Mononuclear cell (primary cell): ENCODE measurements around the gene RGL3. TPM values are rescaled to one million over a fixed set of nuclear protein-coding genes. Genes with fewer than 3 reads are reported as not detected.
"Not testable (repeated sequence)": the region's sequence is repeated elsewhere in the genome, so short reads cannot be mapped to it uniquely, and the experiment has no call there.

Experiments
- H3K27me3 ChIP-seq: 2 replicates; pipeline ENCODE4 v1.6.0; 2011; ENCODE audit warnings: low read length, control low read depth; ENCODE audit not compliant: insufficient read depth
- H3K4me1 ChIP-seq: 2 replicates; pipeline ENCODE4 v1.5.1; 2011; ENCODE audit warnings: mild to moderate bottlenecking, low read length, control low read depth; ENCODE audit not compliant: insufficient read depth
- H3K4me3 ChIP-seq: 2 replicates; pipeline ENCODE4 v1.5.1; 2011; ENCODE audit warnings: mild to moderate bottlenecking, low read length, moderate library complexity
- H3K9me3 ChIP-seq: 2 replicates; pipeline ENCODE4 v1.5.1; 2011; ENCODE audit warnings: low read depth, mild to moderate bottlenecking, control low read depth, low read length
- total RNA-seq: library from RNA; depleted of rRNA; stranded (reverse); fragments of >200 nt; gene quantifications from one replicate; pipeline ENCODE4 v1.2.3, GENCODE V29; 2012

Gene RGL3
- total RNA-seq, 1 donor, result not detected

DNA sequence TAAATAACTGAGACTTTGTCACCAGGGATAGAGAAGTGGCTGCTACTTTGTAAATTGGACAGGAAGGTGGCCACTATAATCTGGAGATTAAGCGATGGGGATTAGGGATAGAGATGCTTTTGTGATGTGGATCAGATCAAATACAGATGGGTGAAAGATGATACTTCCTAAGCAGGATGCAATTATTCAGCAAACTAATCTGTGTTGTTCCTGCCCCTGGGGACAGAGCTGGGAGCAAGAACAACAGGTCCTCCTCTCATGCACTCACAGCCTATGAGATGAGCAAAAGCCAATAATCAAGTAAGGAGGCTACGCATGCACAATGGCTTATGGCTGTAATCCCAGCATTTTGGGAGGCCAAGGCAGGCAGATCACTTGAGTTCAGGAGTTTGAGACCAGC lies 4.6 kb downstream of the RGL3 start:
- peaks cover 8% of the 10 kb centered on the region for H3K4me1 ChIP-seq
- no peak overlapping the region for H3K4me3 ChIP-seq
- no peaks in the 10 kb centered on the region for H3K9me3 ChIP-seq
- peaks cover 9% of the 10 kb centered on the region for H3K27me3 ChIP-seq

DNA sequence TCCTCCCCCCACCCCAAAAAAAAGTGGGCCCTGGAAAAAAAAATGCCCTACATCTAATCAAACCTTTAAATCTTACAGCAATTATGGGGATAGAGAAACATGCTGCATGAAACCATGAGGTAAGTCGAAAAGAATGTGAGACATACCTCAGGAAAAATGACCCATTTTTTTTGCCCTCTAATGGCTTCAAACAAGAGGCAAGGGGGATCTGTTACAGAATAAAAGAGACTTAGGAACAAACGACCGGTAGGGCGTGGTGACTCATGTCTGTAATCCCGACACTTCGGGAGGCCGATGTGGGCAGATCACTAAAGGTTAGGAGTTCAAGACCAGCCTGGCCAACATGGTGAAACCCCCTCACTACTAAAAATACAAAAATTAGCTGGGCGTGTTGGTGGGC lies 8.4 kb downstream of the RGL3 start:
- H3K4me3 ChIP-seq, result no peak overlapping the region
- no peaks in the 10 kb centered on the region for H3K9me3 ChIP-seq
- H3K4me1 ChIP-seq, result peaks cover 13% of the 10 kb centered on the region
- no peaks in the 10 kb centered on the region for H3K27me3 ChIP-seq

DNA sequence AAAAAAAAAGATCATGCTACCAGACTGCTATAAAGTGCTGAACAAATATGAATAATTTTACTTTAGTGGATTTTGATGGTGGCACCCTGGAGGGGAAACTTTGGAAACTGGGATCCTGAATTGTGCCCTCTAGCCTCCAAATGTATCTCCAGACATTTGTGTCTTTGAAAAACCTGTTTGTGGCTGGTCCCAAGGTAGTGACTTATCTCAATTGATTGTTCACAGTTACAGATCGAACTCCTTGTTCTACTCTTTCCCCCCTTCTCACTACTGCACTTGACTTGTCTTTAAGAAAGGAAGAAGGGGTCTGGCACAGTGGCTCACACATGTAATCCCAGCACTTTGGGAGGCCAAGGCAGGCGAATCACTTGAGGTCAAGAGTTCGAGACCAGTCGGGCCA lies 10.5 kb downstream of the RGL3 start:
- no peaks in the 10 kb centered on the region for H3K27me3 ChIP-seq
- no peaks in the 10 kb centered on the region for H3K9me3 ChIP-seq
- H3K4me3 ChIP-seq, result no peak overlapping the region
- peaks cover 13% of the 10 kb centered on the region for H3K4me1 ChIP-seq

DNA sequence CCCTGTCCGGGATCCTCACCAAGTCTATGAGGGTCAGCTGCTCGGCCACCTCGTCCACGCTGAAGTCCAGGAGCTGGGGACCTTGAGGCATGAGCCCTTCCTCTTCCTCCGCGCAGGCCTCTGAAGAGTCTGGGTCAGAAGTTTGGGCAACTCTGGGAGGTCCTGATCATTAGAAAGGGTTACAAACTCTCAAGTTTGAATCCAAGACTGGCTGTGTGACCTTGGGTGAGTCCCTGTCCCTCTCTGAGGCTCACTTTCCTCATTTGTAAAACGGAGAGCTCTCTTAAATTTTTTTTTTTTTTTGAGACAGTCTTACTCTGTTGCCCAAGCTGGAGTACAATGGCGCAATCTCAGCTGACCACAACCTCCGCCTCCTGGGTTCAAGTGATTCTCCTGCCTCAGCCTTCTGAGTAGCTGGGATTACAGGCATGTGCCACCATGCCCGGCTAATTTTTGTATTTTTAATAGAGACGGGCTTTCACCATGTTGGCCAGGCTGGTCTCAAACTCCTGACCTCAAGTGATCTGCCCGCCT lies 12.3 kb downstream of the RGL3 start:
- H3K4me1 ChIP-seq, result peaks cover 13% of the 10 kb centered on the region
- H3K27me3 ChIP-seq, H3K9me3 ChIP-seq, H3K4me3 ChIP-seq: not testable (repeated sequence)

DNA sequence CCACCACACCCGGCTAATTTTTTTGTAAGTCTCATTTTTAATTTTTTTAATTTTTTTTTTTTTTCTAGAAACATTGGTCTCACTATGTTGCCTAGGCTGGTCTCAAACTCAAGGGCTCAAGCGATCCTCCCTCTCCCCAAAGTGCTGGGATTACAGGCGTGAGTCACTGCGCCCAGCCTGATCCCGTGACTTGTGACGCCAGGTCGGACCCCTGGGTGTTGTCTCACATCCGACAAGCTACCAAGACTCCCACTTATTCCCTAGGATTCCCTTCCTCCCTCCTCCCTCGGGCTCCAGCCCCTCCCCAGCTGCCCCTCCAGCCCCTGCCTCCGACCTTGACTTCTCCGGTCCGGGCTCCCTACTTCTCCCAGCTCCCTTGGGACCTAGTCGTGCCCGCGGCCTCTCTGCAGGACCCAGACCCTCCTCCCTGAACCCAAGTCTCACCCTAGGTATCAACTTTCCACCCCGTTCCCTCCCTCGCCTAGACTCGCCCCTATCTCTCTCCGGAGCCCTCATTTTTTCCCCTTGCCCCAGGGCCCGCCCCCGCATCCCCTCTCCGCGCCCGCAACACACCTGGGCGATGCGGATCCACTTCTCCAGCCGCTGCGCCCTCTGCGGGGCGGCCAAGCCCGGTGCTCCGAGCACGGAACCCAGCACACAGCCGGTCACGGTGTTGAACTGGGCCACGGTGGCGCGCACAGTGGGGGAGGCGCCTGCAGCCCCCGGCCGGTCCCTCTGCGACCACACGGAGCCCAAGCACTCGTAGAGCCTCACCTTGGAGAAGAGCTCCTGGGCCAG lies 13.1 kb downstream of the RGL3 start:
- H3K27me3 ChIP-seq, result no peaks in the 10 kb centered on the region
- no peak overlapping the region for H3K4me3 ChIP-seq
- H3K4me1 ChIP-seq, result peaks cover 13% of the 10 kb centered on the region
- no peaks in the 10 kb centered on the region for H3K9me3 ChIP-seq

DNA sequence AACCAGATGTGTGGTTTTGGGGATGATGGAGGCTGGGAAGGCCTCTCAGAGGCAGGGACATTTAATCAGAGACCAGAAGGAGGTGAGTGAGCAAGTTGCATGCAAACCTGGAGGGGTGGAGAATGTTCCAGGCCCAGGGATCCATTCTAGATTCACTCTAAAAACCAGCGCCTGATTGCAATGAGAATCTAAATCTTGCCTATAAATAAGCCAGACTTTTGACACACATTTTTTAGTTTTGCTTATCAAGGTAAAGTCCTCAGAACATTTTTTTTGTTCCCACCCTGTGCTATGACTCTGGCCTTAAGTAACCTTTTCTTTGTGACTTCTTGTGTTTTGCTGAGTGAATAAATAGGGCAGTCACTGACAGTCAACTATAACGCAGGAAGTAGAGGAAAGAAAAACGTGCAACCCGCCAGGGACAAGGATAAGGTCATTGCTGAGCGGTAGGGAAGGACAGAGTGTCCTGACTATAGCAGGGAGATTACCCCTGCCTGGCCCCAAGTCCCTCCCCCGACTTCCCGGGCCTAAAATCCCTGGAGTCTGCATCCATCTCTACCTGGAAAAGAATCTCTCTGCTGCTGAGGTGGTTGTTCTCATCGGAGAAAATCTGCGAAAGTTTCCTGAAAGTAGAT lies 14.4 kb downstream of the RGL3 start:
- H3K4me3 ChIP-seq, result no peak overlapping the region
- peaks cover 13% of the 10 kb centered on the region for H3K4me1 ChIP-seq
- H3K9me3 ChIP-seq, result no peaks in the 10 kb centered on the region
- no peaks in the 10 kb centered on the region for H3K27me3 ChIP-seq

DNA sequence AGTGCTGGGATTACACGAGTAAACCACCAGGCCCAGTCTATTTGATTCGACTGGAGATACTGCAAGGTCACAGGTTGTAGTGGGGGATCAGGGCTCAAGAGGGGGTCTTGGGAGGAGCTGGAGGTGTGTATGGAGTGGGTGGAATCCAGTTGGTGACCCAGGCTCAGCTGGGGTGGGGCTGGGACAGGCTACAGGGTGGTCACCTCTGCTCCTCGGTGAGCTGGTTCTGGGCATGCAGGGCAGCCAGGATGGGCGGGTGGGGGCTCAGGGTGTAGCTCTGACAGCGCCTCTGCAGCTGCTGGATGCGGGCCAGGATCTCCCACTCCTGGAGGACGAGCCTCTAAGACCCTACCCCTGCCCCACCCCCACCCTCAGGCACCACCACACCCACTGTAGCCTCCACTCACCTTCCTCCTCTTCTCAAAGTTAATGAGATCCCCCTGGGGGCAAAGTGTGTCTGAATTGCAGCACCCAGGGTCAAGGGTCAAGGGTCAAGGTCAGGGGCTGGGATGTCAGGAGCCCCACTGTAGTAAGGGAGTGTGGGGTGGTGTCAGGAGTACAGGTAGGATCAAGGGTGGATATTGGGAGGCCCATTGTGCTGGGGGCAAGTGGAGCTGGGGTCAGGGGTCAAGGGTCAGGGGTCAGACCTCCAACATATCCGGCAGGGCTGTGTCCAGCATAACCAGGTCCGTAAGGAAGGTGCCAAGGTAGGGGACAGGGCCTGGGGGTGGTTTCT lies 17.1 kb downstream of the RGL3 start:
- H3K4me1 ChIP-seq, result peaks cover 9% of the 10 kb centered on the region
- no peaks in the 10 kb centered on the region for H3K9me3 ChIP-seq
- no peak overlapping the region for H3K4me3 ChIP-seq
- H3K27me3 ChIP-seq, result no peaks in the 10 kb centered on the region

DNA sequence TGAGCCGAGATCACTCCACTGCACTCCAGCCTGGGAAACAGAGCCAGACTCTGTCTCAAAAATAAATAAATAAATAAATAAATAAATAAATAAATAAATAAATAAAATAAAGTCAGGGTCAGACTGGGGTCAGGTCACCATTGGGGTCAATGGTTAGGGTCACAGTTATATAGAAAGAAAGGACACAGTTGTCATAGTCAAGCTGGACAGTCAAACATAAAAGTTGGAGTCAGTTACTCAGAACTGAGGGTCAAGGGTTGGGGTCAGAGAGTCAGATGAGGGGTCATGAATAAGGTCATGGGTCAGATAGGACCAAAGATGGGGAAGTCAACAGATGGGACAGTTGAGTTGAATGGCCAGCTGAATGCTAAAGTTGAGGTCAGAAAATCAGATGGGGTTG lies 18.3 kb downstream of the RGL3 start:
- no peak overlapping the region for H3K4me3 ChIP-seq
- H3K9me3 ChIP-seq, result no peaks in the 10 kb centered on the region
- H3K27me3 ChIP-seq, result no peaks in the 10 kb centered on the region
- no peaks in the 10 kb centered on the region for H3K4me1 ChIP-seq

DNA sequence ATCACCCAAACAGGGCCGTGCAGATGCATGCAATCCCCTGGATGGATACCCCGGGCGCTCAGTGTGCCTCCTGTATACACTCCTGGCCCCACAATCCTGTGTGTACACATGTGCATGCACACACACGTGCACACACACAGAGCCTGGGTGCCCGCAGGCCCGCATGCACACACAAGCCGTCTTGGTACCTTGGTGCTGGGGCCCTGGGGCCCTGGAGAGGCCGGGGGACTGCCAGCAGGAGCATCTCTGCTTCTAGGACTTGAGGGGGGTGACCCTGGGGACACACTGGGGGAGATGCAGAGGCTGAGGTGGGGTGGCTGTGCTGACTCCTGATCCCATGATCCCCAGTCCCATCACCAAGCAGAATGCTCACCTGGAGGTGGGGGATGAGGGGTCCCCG lies 19.4 kb downstream of the RGL3 start:
- H3K4me1 ChIP-seq, result no peaks in the 10 kb centered on the region
- H3K4me3 ChIP-seq, result no peak overlapping the region
- no peaks in the 10 kb centered on the region for H3K9me3 ChIP-seq
- no peaks in the 10 kb centered on the region for H3K27me3 ChIP-seq

DNA sequence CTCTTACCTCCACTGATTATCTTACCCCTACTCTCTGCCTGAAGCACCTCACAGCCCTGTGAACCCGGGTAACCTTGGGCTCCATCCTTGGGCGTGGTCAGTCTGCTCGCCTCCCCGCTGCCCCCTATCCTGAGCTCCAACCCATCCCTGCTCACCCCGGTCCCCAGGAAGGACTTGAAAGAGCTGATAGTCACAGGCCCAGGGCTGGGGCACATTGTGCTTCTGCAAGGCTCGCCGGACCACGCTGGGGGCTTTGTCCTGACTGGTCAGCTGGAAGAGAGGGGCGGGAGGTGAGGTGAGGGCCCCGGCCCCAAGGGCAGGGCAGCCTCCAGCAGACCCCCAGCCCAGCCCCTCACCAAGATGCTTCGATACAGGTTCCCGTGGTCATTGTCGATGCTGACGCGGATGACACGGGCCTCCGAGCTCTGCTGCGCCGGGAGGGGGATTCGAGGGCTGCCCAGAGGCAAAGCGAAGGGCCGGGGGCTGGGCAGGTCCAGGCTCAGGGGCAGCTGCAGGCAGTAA lies 22.0 kb downstream of the RGL3 start:
- Histone ChIP-seq H3K4me3 (no peak overlapping the region), H3K4me1 (no peaks in the 10 kb centered on the region), H3K27me3 (no peaks in the 10 kb centered on the region), H3K9me3 (no peaks in the 10 kb centered on the region)

DNA sequence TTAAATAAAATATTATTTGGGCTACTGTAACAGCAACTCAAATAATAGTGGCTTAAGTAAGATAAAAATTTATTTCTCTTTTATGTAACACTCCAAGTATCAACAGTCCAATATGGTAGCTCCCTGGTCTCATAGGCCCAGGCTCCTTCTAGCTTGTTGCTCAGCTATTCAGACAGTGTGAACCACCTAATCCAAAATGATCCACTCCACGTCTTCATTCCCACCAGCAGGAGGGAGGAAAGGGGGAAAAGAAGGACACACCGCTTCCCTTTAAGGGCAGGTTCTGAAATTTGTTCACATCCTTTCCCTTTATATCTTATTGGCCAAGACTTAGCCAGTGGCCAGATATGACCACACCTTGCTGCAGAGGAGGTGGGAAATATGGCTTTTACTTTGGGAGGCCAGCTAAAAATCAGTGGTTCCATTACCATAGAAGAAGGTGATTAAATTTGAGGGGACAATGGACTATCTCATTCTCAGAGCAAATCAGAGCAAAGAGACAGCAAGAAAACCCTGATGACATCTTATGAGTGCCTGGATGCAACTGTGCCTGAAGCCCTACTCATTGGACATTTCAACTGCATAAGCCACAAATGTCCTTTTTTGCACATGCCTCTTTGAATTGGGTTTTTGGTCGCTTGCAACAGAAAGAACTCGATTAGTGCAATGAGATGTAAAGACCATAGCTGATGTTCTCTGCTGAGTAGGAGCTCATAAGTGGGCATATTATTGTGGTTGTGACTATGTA lies 28.0 kb downstream of the RGL3 start:
- no peaks in the 10 kb centered on the region for H3K27me3 ChIP-seq
- no peaks in the 10 kb centered on the region for H3K9me3 ChIP-seq
- H3K4me1 ChIP-seq, result peaks cover 14% of the 10 kb centered on the region
- no peak overlapping the region for H3K4me3 ChIP-seq

DNA sequence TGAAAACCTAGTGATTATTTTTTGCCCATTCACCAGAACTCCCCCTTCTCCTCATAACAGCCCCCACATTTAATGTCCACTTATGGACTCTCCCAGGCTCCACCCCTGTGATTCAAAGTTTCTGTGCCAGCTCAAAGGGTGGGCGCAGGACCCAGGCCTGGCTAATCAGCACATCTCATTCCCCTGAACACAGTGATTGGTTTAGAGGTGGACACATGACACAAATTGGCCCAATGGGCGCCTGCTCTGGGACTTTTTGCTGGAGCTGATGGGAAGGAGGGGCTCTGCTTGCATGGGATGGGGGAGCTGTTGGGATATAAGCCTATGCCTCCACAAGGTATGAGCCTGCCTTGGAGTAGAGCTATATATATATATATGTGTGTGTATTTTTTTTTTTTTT lies 28.8 kb downstream of the RGL3 start:
- Histone ChIP-seq H3K9me3 (no peaks in the 10 kb centered on the region), H3K4me3 (no peak overlapping the region), H3K4me1 (peaks cover 14% of the 10 kb centered on the region), H3K27me3 (no peaks in the 10 kb centered on the region)

DNA sequence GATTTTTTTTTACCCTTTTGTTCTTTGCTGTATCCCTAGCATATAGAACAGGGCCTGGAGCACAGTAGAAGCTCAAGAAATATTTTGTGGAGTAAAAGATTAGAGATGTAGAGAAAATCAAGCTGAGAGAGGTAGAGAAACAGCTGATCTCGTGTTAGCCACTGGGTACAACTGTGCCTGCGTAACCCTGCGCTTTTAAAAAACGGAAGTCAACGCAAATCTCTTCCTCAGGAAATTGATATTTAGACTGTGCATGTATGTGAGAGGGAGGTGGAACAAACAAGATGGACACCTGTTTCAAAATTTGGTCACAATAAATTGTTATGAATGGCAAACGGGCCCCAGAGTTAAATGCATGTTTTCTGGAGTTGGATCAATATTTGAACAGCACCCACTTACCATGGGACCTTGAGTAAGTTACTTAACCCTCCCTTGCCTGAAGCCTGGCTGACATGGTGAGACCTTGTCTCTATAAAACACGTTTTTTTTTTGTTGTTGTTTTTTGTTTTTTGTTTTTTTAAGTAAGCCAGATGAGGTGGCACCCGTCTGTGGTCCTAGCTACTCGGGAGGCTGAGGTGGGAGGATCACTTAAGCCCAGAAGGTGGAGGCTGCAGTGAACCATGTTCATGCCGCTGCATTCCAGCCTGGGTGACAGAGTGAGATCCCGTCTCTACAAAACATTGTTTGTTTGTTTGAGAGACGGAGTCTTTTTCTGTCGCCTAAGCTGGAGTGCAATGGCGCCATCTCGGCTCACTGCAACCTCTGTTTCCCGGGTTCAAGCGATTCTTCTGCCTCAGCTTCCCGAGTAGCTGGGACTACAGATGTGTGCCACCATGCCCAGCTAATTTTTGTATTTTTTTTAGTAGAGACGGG lies 31.7 kb downstream of the RGL3 start:
- H3K4me3 ChIP-seq, result no peak overlapping the region
- peaks cover 36% of the 10 kb centered on the region for H3K4me1 ChIP-seq
- peaks cover 3% of the 10 kb centered on the region for H3K27me3 ChIP-seq
- H3K9me3 ChIP-seq, result no peaks in the 10 kb centered on the region

DNA sequence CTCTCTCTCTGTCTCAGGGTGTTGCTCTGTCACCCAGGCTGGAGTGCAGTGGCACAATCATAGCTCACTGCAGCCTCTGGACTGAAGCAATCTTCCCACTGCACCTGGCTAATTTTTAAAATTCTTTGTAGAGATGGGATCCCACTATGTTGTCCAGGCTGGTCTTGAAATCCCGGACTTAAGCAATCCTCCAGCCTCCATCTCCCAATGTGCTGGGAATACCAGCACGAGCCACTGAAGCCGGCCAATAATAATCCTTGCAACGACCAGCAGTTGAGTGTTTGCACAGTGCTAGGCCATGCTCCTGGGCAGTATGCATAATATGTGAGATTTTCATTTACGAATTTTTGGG lies 34.4 kb downstream of the RGL3 start:
- no peak overlapping the region for H3K4me3 ChIP-seq
- no peaks in the 10 kb centered on the region for H3K9me3 ChIP-seq
- H3K27me3 ChIP-seq, result peaks cover 3% of the 10 kb centered on the region
- H3K4me1 ChIP-seq, result peaks cover 61% of the 10 kb centered on the region
